HG03558 (cell line): ENCODE results near the gene NOTCH4.
"Not testable (repeated sequence)": the region's sequence is repeated elsewhere in the genome, so short reads cannot be mapped to it uniquely, and the experiment has no call there.

Experiments
- ATAC-seq: cut with Tn5 transposase; IDR thresholded peaks from one replicate; pipeline ENCODE4 v1.9.1; 2021; ENCODE audit warnings: moderate number of reproducible peaks; ENCODE audit not compliant: unreplicated experiment; ENCODE audit errors: extremely low read depth

Gene NOTCH4

DNA sequence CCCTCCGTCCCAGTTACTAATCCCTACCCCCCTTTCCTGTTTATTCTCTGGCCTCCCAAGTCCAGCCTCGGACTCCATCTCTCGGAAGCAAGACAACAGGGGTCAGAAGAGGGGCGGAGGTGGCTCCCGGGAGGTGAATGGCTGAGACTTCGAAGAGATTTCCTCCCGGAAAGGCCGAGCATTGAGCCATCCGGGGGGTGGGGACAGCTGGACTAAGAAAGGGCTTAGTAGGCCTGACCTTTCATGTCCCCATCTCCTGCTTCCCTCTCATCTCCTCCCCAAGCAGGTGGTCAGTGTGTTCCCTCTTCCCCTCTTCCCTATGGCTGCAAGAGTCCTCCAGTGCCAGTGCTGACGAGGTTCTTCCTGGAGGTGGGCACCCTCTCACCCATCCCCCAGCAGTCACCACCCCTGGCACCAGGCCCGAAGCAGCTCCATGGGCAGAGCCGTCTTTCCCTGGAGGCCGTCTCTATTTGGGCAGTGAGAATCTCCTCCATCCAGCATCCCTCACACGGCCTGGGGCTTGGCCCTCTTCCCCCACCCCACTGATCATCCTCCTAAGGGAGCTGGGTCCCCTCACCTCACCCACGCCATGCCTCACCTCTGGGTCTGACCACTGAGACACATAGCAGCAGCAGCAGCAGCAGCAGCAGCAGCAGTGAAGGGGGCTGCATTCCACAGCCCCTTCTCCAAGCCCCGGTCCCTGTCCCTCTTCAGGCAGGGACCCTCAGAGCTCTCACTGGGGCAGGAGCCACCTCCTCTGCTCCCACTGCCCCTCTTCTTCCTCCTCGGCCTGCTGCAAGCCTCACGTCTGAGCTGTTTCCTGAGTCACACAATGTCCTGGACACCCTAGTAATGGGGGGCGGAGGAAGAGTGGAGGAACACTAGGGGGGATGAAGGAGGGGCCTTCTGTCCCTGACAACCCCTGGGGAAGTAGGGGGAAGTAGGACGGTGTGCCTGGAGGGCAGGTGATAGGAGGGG is at the start of gene NOTCH4:
NOTCH4 (minus strand) TSS at position 810 of the 978 bp plus-strand sequence; CDS start at position 671, 139 bp downstream.
- ATAC-seq: no peak

DNA sequence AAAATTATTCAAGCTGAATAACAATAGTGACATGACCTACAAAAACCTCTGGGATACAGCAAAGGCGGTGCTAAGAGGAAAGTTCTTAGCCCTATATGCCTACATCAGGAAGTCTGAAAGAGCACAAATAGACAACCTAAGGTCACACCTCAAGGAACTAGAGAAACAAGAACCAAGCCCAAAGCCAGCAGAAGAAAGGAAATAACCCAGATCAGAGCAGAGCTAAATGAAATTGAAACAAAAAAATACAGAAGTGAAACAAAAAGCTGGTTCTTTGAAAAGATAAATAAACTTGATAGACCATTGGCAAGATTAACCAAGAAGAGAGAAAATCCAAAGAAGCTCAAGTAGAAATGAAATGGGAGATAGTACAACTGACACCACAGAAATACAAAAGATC is 47.6 kb upstream of the NOTCH4 start:
- no peak for ATAC-seq

DNA sequence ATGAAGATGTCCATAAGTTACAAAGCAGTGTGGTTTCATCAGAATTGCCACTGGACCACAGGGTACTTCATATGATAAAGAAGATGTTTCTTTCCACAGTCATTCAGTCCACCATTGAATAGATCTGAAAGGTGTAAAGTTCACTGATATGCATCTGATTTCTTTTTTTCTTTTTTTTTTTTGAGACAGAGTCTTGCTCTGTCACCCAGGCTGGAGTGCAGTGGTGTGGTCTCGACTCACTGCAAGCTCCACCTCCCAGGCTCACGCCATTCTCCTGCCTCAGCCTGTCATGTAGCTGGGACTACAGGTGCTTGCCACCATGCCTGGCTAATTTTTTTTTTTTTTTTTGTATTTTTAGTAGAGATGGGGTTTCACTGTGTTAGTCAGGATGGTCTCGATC is 44.6 kb upstream of the NOTCH4 start:
- ATAC-seq: not testable (repeated sequence)

DNA sequence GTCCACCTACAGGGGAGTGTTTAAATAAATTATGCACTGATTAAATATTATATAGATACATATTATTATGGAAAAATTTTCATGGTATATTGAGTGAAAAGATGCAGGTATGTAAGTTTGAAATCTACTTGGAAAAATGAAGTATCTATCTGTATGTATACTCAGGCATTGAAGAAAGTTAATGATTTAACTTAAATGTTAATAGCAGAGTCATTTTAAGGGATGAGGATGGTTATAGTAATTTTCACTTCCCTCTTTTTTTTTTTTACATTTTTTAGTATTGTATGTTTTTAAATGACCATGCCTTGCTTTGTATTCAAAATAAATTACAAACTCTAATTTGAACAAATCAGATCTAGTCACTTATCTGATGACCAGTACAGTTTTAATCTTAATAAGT is 43.2 kb upstream of the NOTCH4 start:
- ATAC-seq: no peak

DNA sequence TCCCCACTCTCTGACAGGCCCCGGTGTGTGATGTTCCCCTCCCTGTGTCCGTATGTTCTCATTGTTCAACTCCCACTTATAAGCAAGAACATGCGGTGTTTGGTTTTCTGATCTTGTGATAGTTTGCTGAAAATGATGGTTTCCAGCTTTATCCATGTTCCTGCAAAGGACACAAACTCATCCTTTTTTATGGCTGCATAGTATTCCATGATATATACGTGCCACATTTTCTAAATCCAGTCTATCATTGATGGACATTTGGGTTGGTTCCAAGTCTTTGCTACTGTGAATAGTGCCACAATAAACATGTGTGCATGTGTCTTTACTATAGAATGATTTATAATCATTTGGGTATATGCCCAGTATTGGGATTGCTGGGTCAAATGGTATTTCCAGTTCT is 33.4 kb upstream of the NOTCH4 start:
- ATAC-seq: not testable (repeated sequence)

DNA sequence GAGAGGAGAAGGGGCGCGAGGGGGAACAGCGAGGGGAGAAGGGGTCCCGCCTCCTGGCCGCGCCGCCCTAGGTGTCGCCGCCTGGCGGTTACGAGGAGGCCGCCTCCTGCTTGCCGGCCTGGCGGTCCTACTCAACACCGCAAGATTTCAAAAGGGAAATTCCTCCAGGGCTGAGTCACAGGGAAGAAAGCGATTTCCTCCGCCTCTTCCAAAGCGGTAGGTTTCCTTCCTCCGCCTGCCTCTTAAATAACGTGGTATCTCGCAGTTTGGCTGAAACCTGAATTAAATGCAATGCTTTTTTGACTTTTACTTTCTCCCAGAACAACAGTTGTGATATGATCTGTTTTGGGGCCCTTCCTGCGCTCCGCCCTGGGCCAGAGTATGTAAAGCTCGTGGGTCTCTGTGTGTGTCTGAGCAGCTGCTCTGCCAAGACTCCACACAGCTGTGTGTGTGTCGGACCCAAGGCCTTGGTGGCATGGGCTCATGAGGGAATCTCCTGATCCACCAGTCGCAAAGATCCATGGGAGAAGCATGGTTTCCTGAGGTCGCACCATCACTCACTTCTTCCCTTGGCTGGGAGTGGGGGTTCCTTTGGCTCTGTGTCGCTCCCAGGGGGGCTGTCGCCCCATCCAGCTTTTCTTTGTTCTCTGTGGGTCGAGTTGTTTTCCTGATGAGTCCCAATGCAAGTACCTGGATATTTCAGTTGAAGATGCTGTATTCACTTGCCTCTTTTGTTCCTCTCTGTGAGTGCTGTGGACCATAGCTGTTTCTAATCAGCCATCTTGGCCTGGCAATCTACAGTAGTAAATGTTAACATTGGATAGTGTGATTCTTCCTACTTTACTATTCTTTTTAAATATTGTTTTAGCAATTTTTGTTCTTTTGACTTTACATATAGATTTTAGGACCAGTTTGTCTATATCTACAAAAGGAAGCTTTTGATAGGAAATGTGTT is 31.6 kb upstream of the NOTCH4 start:
- no peak for ATAC-seq

DNA sequence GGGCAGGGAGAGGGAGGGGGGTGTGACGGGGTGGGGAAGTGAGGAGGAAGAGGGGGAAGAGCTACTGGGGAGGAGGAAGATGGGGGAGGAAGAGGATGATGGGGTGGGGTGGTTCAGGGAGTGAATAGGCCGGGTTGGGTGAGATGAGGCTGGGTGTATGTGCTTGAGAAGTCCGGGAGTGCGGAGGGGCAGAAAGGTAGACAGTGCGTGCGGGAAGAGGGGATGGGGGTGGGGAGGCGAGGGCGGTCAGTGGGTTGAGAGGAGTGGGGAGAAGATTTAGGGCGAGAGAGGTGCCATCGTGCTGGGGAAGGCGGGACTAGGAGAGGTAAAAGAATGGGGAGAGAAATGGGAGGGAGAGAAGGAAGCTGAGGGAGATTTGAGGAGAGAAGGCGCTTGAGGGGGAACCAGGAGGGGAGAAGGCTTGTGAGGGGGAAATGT is 30.9 kb upstream of the NOTCH4 start:
- ATAC-seq: no peak

DNA sequence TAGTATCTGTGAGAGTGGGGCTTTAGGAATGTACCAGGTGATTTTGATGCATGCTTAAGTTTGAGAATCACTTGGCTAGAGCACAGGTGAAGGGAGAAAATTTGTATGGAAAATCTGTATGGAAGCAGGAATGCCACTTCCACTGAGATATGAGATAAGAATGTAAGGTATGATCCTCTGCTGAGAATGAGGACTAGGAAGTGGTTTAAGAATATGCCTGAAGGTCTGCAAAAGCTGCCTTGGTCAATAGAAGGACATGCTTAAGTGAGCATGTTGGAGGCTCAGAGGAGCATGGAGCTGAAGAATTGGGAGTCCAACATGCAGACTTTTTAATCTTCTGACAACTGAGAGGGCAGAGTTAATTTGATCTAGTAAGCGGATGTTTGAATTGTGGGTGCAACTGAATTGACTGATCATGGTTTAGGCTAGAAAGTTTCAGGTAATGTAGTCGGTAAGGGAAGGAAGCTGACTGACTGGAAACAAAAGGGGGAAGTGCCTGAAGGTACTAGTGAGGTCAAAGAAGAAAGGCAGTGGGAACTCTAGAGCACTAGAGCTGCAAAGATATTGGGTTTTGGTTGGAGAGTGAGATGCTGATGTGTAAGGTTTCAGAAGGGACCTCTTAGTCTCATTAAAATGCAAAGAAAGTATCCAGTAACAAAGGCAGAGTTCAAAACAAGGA is 28.6 kb upstream of the NOTCH4 start:
- no peak for ATAC-seq

DNA sequence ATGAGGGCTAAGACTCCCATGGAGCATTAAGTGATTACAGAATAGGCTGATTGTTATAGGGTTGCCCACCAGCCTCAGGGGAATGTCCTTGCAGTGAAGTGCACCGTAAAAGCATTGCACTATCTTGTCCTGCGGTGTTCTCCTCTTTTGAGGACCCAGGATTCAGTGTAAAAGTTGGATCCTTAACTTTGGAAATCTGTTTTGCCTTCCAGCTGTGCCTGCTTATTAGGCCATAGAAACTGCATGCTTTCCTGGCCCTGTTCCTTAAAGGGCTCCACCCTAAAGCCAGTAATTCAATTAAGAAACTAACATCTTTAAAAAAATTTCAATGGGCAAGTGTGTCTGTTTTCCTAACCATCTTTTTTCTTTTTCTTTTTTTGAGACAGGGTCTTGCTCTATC is 25.4 kb upstream of the NOTCH4 start:
- no peak for ATAC-seq

DNA sequence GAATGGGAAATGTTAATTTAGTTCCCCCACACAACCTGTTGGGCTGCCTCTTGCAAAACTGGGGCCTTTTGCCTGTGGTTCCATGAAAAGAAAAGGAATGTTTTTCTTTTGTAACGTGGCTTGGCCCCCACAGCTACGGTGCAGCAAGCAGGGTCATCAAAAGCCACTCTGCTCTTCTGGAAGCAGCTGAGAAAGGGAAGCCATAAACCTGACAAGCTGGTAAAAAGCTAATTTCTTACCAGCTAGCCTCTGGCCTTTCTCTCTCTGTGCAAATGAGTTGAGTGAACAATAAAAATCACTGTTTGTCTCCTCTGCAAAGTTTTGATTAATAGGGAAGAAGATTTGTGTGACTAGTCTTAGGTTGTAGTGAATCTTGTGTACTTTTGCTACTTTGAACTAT is 23.5 kb upstream of the NOTCH4 start:
- no peak for ATAC-seq

DNA sequence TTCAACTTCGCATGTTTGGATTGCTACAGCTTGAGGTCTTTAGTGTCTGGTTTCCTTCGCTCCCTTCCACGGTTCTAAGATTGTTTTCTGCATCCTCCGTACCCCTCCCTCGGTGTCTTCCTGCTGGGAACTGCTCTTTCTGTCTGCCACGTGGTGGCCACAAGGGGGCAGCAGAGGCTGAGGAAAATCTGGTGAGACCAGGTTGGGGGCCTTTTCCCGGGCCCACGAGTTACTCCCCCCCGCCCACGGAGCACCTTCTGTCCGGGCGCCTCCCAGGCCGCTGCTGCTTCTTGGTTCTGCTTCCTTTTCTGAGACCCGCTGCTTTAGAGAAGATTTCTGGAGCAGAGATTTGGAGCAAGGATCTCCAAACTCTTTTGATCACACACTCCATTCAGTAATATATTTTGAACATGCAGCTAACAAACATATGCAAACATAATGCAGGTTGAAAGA is 21.1 kb upstream of the NOTCH4 start:
- no peak for ATAC-seq

DNA sequence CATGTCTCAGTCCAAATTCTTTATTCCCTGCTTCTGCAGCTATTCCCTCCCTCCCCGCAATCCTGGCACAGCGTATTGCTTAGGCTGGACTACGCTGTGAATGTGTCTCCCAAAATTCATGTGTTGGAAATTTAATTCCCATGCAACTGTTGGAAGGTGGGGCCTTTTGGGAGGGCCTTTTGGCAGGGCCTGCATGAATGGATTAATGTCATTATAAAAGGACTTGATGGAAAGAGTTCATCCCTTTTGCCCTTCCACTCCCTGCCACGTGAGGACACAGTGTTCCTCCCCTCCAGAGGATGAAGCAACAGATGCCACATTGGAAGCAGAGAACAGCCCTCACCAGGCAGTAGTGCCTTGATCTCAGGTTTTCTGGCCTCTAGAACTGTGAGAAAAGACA is 20.4 kb upstream of the NOTCH4 start:
- ATAC-seq: no peak

DNA sequence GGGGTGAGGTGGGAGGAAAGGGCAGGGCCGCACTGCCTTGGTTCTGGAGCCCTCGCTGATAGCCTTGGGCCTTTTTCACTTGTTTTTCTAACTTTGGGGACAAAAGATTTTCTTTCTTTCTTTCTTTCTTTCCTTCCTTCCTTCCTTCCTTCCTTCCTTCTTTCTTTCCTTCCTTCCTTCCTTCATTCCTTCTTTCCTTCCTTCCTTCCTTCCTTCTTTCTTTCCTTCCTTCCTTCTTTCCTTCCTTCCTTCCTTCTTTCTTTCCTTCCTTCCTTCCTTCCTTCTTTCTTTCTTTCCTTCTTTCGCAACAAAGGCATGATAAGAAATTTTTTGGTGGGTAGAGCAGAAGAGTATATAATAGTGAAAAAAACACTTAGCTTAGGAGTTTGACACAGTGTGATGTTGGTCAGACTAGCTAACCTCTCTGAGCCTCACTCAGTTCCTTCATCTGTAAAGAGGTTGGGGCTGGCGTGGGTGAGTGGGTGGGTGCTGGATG is 18.5 kb upstream of the NOTCH4 start:
- ATAC-seq: not testable (repeated sequence)

DNA sequence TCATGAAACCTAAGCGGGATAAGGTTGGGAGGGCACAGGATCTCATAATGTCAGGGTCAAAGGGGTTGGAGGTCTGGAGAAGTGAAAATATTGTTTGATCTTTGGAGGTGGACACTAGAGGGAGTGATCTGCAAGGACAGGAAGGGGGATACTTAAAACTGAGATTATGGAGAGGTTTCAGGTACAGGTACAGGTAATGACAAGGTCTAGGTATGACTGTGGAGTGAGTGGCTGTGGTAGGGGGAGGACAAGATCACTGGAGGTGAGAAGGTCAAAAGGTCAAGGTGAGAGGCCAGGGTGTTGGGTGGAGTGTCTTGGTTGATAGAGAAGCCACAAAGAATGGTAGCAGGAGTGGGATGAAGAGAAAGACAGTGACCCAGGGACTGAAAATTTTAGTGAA is 16.8 kb upstream of the NOTCH4 start:
- ATAC-seq: no peak

DNA sequence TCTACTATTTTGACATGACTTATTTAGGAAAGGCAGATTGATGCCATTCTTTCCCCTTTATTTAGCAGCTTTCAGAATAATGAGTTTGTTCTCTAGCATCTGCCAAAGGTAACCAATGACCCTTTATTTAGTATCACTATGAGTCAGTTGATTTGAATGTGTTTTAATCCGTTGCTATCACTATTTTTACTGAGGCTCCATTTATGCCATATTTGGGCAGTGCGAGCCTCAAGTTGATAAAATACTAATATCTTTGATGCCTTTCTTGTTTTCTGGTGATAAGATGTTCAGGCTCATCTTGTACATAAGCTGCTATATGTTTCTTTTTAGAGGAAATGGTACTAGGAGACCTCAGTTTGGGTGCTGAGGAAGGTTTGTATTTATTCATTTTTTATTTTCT is 15.6 kb upstream of the NOTCH4 start:
- ATAC-seq: no peak

DNA sequence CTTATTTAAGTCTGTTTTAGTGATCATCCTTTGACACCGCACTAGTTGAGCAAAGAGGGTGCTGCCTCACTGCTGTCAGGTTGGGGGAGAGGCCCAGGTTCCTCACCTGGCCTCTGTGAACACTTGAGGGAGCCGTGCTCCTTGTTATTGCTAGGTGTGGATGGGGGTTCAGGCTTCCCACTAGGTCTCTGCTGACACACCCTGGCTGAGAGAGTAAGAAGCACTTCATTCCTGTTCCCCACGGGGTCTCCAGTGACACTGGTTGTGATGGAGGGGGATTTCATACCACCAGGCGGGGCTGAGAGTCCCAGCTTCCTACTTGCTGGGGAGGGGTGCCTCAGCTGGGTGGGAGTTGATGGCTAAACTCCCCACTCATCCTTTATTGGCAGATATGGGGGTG is 11.1 kb upstream of the NOTCH4 start:
- ATAC-seq: no peak

DNA sequence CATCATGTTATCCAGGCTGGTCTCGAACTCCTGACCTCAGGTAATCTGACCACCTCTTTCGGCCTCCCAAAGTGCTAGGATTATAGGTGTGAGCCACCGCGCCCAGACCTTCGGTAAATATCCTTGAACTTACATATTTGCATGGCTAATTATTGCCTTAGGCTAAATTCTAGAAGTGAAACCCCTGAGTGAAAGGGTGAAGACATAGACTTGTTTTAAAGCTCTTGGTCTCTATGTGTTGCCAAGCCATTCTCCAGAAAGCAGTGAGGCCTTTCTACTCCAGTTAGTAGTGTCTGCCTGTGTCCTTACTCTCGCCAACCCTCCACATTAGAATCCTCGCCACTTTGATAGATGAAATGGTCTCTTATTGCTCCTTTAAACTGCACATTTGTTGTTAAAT is 2.6 kb upstream of the NOTCH4 start:
- ATAC-seq: no peak

DNA sequence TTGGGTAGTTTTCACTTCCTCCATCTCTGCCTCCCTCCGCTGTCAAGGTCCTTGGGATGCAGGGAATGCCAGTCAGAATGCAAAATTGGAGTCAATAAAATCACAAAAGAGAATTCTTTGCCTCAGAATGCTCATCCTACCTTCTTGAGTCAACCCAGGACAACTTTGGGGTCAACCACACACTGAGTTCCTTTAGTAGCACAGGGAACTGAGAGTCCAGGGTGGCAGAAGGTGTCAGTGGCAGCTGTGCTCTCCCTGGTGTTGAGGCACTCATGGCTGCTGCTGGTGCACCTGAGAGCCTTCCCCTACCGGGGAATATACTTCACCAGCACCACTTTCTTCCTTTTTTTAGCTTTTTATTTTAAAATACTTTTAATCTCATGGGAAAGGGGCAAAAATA is 829 bp upstream of the NOTCH4 start:
- ATAC-seq: no peak

DNA sequence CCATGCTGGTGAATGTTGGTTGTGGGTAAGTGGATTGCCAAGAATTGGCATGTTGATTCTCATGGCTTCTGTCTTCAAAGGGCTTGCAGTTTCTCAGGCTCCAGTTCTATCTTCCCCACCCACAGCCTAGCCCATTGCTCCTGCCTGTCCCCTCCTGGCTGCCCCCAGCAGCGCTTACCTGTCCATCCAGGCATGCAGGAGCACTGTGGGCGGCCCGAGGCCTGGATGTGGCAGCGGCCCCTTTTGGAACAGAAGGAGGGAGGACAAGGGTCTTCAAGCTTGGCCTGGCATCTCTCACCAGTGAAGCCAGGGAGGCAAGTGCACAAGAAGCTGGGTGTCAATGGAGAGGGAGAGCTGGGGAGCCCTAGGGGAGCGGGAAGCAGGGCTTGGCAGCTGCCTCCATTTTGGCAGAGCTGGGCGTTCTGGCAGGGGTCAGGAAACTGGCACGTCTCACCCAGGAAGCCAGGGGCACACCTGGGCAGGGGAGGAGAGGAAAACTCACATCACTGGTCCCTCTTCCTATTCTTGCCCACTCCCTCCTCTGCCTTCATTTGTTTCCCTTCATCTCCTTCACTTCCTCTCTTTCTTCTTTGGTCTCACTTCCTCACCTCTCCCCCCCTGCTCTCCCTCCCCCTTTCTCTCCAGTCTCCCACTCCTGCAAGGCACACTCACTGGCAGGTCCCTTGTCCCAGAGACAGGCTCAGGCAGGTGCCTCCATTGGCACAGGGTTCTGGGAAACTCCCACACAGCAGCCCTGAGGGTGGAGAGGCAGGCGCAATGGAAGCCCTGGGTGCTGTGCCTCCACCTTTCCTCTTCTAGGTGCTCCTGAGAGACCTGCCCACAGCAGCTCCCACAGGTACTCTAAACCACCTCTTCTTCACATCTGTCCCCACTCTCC is 1.3 kb downstream of the NOTCH4 start:
- no peak for ATAC-seq
